Sigmoid colon (tissue), 4 donors: ENCODE measurements around the gene NRBP1.

Source experiments
- POLR2A ChIP-seq, 2 donors: fragments of 450-650 bp; IDR thresholded peaks; one replicate each; pipeline ENCODE4 v1.6.1; 2016; ENCODE audit warnings: antibody characterized with exemption in 2 of 2, mild to moderate bottlenecking in 2 of 2, moderate library complexity in 2 of 2
- POLR2AphosphoS5 ChIP-seq, 4 donors: sonication (generic); formaldehyde crosslinking; IDR thresholded peaks; one replicate each; pipeline ENCODE4 v1.6.1; 2017; ENCODE audit warnings: antibody characterized with exemption in 4 of 4
- TF ChIP-seq, protein P1 (sequence below), 4 experiments: fragments of 450-650 bp in 3 of 4; fragments of 200-600 bp in 1 of 4; IDR thresholded peaks; one replicate each; pipeline ENCODE4 v1.5.1; 2016 to 2019; ENCODE audit warnings: antibody characterized with exemption in 4 of 4, mild to moderate bottlenecking in 3 of 4, moderate library complexity in 2 of 4

DNA sequence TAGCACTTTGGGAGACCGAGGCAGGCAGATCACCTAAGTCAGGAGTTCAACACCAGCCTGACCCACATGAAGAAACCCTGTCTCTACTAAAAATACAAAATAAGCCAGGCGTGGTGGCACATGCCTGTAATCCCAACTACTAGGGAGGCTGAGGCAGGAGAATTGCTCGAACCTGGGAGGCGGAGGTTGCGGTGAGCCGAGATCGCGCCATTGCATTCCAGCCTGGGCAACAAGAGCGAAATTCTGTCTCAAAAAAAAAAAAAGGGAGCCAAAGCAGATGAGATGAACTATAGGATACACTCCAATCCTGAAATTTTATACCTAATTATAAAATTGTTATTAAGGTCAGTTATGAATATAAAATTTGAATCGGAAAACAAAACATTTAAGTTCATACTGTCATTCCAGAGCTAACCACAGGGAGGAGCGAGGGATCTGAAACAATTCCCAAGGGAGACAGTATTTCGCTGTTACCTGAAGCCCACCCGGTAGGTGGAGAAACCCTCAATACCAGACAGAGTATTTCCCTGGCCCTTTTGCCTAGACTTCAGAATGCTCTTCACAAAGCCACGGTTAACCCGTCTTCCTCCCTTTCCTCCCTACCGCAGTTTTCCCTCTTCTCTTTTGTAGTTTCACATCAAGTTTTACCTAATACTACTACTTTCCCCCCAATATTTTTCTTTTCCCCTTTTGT lies 20.5 kb upstream of the NRBP1 start:
- TF ChIP-seq, protein P1, sequence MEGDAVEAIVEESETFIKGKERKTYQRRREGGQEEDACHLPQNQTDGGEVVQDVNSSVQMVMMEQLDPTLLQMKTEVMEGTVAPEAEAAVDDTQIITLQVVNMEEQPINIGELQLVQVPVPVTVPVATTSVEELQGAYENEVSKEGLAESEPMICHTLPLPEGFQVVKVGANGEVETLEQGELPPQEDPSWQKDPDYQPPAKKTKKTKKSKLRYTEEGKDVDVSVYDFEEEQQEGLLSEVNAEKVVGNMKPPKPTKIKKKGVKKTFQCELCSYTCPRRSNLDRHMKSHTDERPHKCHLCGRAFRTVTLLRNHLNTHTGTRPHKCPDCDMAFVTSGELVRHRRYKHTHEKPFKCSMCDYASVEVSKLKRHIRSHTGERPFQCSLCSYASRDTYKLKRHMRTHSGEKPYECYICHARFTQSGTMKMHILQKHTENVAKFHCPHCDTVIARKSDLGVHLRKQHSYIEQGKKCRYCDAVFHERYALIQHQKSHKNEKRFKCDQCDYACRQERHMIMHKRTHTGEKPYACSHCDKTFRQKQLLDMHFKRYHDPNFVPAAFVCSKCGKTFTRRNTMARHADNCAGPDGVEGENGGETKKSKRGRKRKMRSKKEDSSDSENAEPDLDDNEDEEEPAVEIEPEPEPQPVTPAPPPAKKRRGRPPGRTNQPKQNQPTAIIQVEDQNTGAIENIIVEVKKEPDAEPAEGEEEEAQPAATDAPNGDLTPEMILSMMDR (IDR thresholded peaks at IDR 0.05): peak; percentile 23 to 61 (median 54)
- no peak for TF ChIP-seq POLR2A (IDR thresholded peaks at IDR 0.05)
- no peak for TF ChIP-seq POLR2AphosphoS5 (IDR thresholded peaks at IDR 0.05)
